Uterus (tissue), 2 donors: ENCODE results near the gene CERS5.

Experiments
- CTCF ChIP-seq, 4 experiments: fragments of 200-600 bp in 2 of 4; fragments of 450-650 bp in 2 of 4; sonication (generic) in 2 of 4; IDR thresholded peaks; one replicate each; pipeline ENCODE4 v1.5.1; 2016 to 2019; ENCODE audit warnings: antibody characterized with exemption in 4 of 4, mild to moderate bottlenecking in 2 of 4, moderate library complexity in 1 of 4
- POLR2A ChIP-seq, 2 donors: fragments of 450-650 bp; IDR thresholded peaks; one replicate each; pipeline ENCODE4 v1.6.1; 2016; ENCODE audit warnings: antibody characterized with exemption in 2 of 2, mild to moderate bottlenecking in 1 of 2, moderate library complexity in 1 of 2

- no peak for TF ChIP-seq CTCF (IDR thresholded peaks at IDR 0.05)
- no peak for TF ChIP-seq POLR2A (IDR thresholded peaks at IDR 0.05)
Measured at GRCh38 chr12:50149311-50149710, 17.9 kb downstream of the CERS5 start.
